ENCODE data around the gene TBX6.

The TBX6 gene

GRCh38 chr16:30113711-30114333 lies 22.1 kb upstream of the TBX6 start:
- DNase-seq (ENCODE audit: low read depth), result no peak

- no peak for DNase-seq (ENCODE audit: low read depth)
These were observed 21.4 kb upstream of the TBX6 start, which contains the start of gene GDPD3 for GRCh38 chr16:30113031-30113710. Gene GDPD3 (minus strand): TSS chr16:30113537. CDS start chr16:30113478, 59 bp downstream.

- no peak for DNase-seq (ENCODE audit: low read depth)
These were observed 20.7 kb upstream of the TBX6 start for GRCh38 chr16:30112197-30113030.

GRCh38 chr16:30110661-30111060 lies 18.9 kb upstream of the TBX6 start:
- no peak for DNase-seq (ENCODE audit: low read depth)

DNA sequence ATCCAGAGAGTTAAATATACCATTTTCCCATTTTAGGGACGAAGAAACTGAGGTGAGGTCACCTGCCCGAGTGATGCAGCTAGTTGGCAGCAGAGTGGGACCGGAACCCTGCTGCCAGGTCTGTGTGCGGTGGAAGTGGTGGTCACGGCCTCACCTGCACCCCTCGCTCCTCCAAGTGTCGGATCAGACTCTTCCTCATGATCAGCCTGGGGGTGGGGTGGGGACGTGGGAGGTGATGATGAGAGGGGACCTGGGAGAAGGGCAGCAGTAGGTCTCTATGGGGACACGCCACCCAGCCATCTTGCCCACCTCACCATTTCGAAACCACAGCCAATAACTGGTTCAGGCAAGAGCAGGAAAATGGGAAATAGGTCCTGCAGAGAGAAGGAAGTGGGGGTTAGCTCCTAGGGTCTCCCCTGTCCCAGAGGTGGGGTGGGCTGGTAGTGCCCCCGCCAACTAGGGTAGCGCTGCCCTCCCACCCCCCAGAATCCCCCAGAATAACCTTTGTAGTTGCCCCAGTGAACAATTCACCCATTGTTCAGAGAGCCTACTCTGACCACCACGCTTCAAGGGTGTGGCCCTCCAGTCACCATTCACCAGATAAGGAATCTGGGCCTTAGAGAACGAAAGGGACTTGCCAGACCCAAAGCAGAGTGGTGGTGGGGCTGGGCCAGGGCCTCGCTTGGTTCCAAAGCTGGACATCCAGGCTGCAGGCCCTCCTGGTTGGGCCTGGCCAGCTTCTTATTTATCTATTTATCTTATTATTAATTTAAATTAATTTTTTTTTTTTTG lies 16.5 kb upstream of the TBX6 start:
- DNase-seq (ENCODE audit: low read depth), result no peak

GRCh38 chr16:30104492-30104891 lies 12.8 kb upstream of the TBX6 start:
- no peak for DNase-seq (ENCODE audit: low read depth)

DNA sequence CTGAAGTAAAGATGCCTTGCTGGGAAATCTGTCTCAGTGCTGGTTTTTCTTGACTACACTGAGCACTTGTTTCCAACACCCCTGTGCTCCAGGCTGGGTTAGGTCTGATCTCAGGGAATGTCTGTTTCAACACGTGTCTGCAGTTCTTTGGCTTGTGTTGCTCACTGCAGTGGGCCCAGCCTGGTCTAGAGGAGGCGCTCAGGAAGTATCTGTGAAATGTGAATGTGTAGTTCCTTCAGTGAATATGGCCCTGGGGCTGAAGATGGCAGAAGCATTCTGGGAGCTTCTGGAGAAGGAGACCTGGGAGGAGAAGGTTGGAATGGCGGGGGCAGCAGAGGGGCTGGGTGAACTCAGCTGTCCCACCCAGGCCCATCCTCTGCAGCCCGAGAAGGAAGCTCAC lies 12.4 kb upstream of the TBX6 start:
- DNase-seq (ENCODE audit: low read depth), result no peak

- no peak for DNase-seq (ENCODE audit: low read depth)
These were observed 5.3 kb upstream of the TBX6 start for GRCh38 chr16:30096862-30097563.

GRCh38 chr16:30096105-30096861 lies 4.6 kb upstream of the TBX6 start, which contains the start of gene YPEL3:
Gene YPEL3 (minus strand): TSS chr16:30096213. CDS start chr16:30095482, 731 bp downstream.
- peak; percentile 85 for DNase-seq (ENCODE audit: low read depth)

DNA sequence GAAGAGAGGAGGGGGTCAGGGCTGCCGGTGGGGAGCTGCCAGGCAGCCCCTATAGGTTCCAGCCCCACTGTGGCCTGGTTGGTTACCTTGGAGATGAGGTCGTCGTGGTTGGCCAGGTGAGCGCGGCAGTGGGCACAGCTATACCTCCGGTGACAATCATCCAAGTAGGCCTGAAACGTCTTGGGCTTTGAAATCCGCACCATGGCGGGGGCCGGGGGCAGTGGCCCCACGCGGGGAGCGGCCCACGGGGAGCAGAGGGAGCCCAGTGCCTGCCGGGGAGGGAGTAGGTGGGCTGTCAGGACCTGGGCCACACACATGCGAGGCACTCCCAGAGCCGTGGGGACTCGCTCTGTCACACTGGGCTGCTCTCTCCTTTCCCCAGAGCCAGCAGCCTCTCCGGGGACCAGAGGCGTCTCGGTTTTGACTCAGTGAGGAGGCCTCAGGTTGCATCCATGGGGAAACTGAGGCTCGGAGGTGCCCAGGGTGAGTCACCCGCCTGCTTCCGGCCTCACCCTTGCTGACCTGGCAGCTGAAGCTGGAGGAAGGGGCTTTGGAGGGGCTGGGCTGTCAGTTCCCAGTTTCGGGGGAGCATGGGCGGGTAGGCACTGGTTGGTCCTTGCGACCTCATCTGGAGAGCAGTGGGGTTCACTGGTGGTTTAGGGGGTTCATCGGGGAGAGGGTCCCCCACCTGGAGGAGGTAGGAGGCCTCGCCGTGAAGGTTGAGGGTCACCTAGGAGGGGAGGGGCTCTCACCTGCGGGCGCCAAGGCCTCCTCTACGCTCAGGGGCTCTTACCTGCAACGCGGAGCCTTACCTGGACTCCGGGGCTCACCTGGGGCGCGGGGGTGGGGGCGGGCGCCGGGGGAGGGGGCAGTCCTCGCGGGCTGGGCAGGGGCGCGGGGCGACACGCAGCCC lies 3.7 kb upstream of the TBX6 start:
- no peak for DNase-seq (ENCODE audit: low read depth)

DNA sequence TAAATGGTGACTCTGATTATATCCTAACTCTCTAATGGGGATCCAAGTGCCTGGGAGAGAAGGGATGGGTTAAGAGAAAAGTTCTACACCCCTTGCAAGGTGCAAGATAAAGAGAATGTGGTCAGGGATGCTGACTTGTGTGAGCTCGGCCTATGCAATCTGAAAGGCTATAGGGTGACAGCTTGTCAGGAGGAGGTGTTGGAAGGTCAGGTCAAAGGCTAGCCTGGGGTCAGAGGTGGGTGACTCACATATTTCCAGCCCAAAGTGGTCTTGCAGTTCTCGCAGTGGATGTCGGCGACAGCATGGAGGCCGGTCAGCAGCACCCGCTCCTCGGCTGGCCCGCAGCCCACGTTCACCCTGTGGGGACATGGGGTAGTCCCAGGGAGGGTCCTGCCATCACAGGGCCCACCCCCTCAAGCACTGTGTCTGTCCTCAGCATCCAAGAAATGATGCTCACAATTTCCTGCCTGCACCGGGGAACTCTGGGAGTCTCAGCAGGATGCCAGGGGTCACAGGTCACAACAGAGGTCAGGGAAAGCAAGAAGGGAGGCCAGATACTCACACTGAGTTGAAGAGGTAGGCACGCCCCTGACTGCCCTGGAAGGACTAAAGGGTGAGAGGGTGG lies 2.9 kb upstream of the TBX6 start:
- no peak for DNase-seq (ENCODE audit: low read depth)

DNA sequence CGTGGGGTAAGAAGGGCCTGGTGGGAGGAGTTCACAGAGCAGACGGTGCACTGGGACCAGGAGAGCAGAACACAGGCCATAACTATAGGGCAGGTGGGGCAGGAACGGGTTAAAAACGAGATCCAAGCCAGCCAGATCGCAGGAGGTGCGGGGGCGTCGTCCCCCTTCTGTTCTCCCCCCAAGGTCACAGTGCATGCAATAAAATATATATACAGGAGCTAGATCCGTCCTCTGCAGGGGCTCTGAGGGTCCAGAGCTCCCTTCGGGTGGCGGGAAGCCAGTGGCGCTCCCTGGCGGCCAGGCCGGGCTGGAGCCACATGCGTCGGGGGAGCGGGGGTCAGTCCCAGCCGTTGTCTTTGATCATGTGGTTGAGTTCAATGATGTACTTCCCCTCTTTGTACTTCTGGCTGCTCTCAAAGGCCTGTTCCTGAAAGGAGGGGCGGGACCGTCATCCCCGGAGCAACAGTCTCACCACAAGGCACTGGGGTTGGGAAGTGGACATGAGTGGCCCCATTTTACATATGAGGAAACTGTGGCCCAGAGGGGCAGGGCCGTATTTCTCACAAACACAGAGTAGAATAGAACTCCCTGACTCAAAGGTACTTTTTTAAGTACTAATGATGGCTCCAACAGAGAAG lies 768 bp upstream of the TBX6 start:
- DNase-seq (ENCODE audit: low read depth), result no peak

- DNase-seq (ENCODE audit: low read depth), result no peak
These were observed 953 bp downstream of the TBX6 start for GRCh38 chr16:30090610-30091331.

- DNase-seq (ENCODE audit: low read depth), result no peak
These were observed 2.7 kb downstream of the TBX6 start for GRCh38 chr16:30088832-30089624.

- DNase-seq (ENCODE audit: low read depth), result no peak
These were observed 3.4 kb downstream of the TBX6 start for GRCh38 chr16:30088237-30088831.

- no peak for DNase-seq (ENCODE audit: low read depth)
These were observed 4.4 kb downstream of the TBX6 start for GRCh38 chr16:30087181-30087898.

Measured in T follicular helper cell (primary cell).